Tibial nerve (tissue), 4 donors: ENCODE data around the gene EIF4A2. TPM values are rescaled to one million over a fixed set of nuclear protein-coding genes. Genes with fewer than 3 reads are reported as not detected.
"Not testable (repeated sequence)": the region's sequence is repeated elsewhere in the genome, so short reads cannot be mapped to it uniquely, and the experiment has no call there.

Experiments used
- DNase-seq, 2 donors: peaks; one replicate each; pipeline ENCODE4 v3.0.0-alpha.2; 2019; ENCODE audit warnings: low spot score in 2 of 2
- H3K27ac ChIP-seq, 4 donors: fragments of 200-600 bp; sonication (generic) in 3 of 4; one replicate each; pipeline ENCODE4 v1.5.1; 2017 to 2019; ENCODE audit warnings: mild to moderate bottlenecking in 1 of 4
- H3K27me3 ChIP-seq, 2 donors: fragments of 200-600 bp; sonication (generic) in 1 of 2; one replicate each; pipeline versions ENCODE4 v1.5.1 to v1.6.0; 2017 to 2019
- H3K36me3 ChIP-seq, 3 donors: fragments of 200-600 bp; sonication (generic); one replicate each; pipeline ENCODE4 v1.5.1; 2018 to 2019
- H3K4me1 ChIP-seq, 4 donors: fragments of 200-600 bp; sonication (generic) in 3 of 4; one replicate each; pipeline ENCODE4 v1.5.1; 2017 to 2019
- H3K4me3 ChIP-seq, 4 donors: fragments of 200-600 bp; sonication (generic) in 3 of 4; one replicate each; pipeline ENCODE4 v1.5.1; 2017 to 2019; ENCODE audit warnings: mild to moderate bottlenecking in 1 of 4, moderate library complexity in 1 of 4
- H3K9me3 ChIP-seq, 4 donors: fragments of 200-600 bp; sonication (generic) in 3 of 4; one replicate each; pipeline ENCODE4 v1.5.1; 2017 to 2019
- CTCF ChIP-seq, 5 experiments: fragments of 200-600 bp in 3 of 5; fragments of 450-650 bp in 2 of 5; sonication (generic) in 3 of 5; IDR thresholded peaks; one replicate each; pipeline ENCODE4 v1.5.1; 2016 to 2019; ENCODE audit warnings: antibody characterized with exemption in 5 of 5, mild to moderate bottlenecking in 3 of 5, moderate library complexity in 2 of 5
- EP300 ChIP-seq, 2 donors: sonication (generic); formaldehyde crosslinking; IDR thresholded peaks; one replicate each; pipeline ENCODE4 v1.6.1; 2017; ENCODE audit warnings: antibody characterized with exemption in 2 of 2, mild to moderate bottlenecking in 1 of 2
- POLR2A ChIP-seq, 2 donors: fragments of 450-650 bp; IDR thresholded peaks; one replicate each; pipeline ENCODE4 v1.6.1; 2017; ENCODE audit warnings: antibody characterized with exemption in 2 of 2, mild to moderate bottlenecking in 2 of 2, moderate library complexity in 2 of 2
- WGBS, 2 donors: methylation state at CpG; one replicate each; pipeline ENCODE4 v1.1.5; 2018; 5-methylcytosine and 5-hydroxymethylcytosine counted together
- total RNA-seq, 4 donors: library from RNA; depleted of rRNA; stranded (reverse); fragments of >200 nt; gene quantifications; one replicate each; pipeline ENCODE4 v1.1.0, GENCODE V29; 2016

Gene EIF4A2
- total RNA-seq, 4 donors from 2014 or later, result 285 to 465 (median 364) TPM

- no peak overlapping the region for H3K4me3 ChIP-seq
- no peaks in the 10 kb centered on the region for H3K9me3 ChIP-seq
- 94% methylated on average over 3 of the region's 3 CpGs for WGBS, 2 donors
- TF ChIP-seq EP300 (IDR thresholded peaks at IDR 0.05), result no peak
- no peak for TF ChIP-seq CTCF (IDR thresholded peaks at IDR 0.05)
- TF ChIP-seq POLR2A (IDR thresholded peaks at IDR 0.05), result no peak
- no peak for DNase-seq
- no peaks in the 10 kb centered on the region for H3K27me3 ChIP-seq
- no peak overlapping the region for H3K27ac ChIP-seq
- H3K4me1 ChIP-seq, result no peaks in the 10 kb centered on the region
- H3K36me3 ChIP-seq, result peaks cover 3 to 76% (median 11%) of the 10 kb centered on the region in 3 donors
Observed at GRCh38 chr3:186798239-186798874, 15.0 kb downstream of the EIF4A2 start.

- Histone ChIP-seq H3K4me1 (peaks cover 0 to 8% (median under 1%) of the 10 kb centered on the region in 4 donors), H3K4me3 (no peak overlapping the region), H3K9me3 (no peaks in the 10 kb centered on the region), H3K27me3 (no peaks in the 10 kb centered on the region), H3K36me3 (peaks cover 3 to 79% (median 11%) of the 10 kb centered on the region in 3 donors), H3K27ac (no peak overlapping the region)
- no peak for DNase-seq
- WGBS, 2 donors, result 93 to 96% methylated on average over 1 of the region's 1 CpG
- TF ChIP-seq CTCF (IDR thresholded peaks at IDR 0.05), result no peak
Observed at GRCh38 chr3:186800285-186800684, 16.9 kb downstream of the EIF4A2 start.

- Histone ChIP-seq H3K27ac (no peak overlapping the region), H3K9me3 (no peaks in the 10 kb centered on the region), H3K27me3 (no peaks in the 10 kb centered on the region), H3K36me3 (peaks cover 0 to 60% (median 0%) of the 10 kb centered on the region in 3 donors), H3K4me1 (peaks cover 0 to 22% (median 7%) of the 10 kb centered on the region in 4 donors), H3K4me3 (no peak overlapping the region)
- TF ChIP-seq CTCF (IDR thresholded peaks at IDR 0.05) (no peak), EP300 (IDR thresholded peaks at IDR 0.05) (no peak), POLR2A (IDR thresholded peaks at IDR 0.05) (no peak)
- DNase-seq, result no peak
- WGBS, 2 donors, result 84 to 88% methylated on average over 3 of the region's 3 CpGs
Observed at GRCh38 chr3:186802701-186803100, 19.3 kb downstream of the EIF4A2 start.

GRCh38 chr3:186803447-186803846 lies 20.1 kb downstream of the EIF4A2 start:
- H3K27ac ChIP-seq, H3K4me3 ChIP-seq, H3K9me3 ChIP-seq, DNase-seq, H3K27me3 ChIP-seq: not testable (repeated sequence)
- H3K4me1 ChIP-seq, result peaks cover 0 to 22% (median 7%) of the 10 kb centered on the region in 4 donors
- WGBS, 2 donors, result 88 to 89% methylated on average over 4 of the region's 4 CpGs
- peaks cover 0 to 55% (median 0%) of the 10 kb centered on the region in 3 donors for H3K36me3 ChIP-seq

GRCh38 chr3:186806089-186807055 lies 23.0 kb downstream of the EIF4A2 start, which contains the start of gene RFC4:
Gene RFC4, minus strand, starts transcription at chr3:186806482. Its CDS starts 1,769 bp downstream, at chr3:186804713.
- Histone ChIP-seq H3K36me3 (peaks cover 0 to 27% (median 0%) of the 10 kb centered on the region in 3 donors), H3K27me3 (no peaks in the 10 kb centered on the region), H3K27ac (peak within 1 kb of the TSS; percentile 55 to 87 (median 85)), H3K4me3 (peak within 1 kb of the TSS; percentile 71 to 98 (median 76)), H3K9me3 (no peaks in the 10 kb centered on the region), H3K4me1 (peaks cover 0 to 22% (median 7%) of the 10 kb centered on the region in 4 donors)
- 1% methylated on average over 39 to 68 of the region's 70 CpGs for WGBS, 2 donors
- TF ChIP-seq POLR2A (IDR thresholded peaks at IDR 0.05), result peak in 1 of 2 donors; percentile 36
- TF ChIP-seq EP300 (IDR thresholded peaks at IDR 0.05), result peak; percentile 60 to 88
- no peak for TF ChIP-seq CTCF (IDR thresholded peaks at IDR 0.05)
- peak; percentile 68 to 74 for DNase-seq
